H9 (cell line): ENCODE measurements around the gene CDC42EP4. TPM values are rescaled to one million over a fixed set of nuclear protein-coding genes. Genes with fewer than 3 reads are reported as not detected.

ENCODE experiments used
- DNase-seq: peaks from one replicate; pipeline ENCODE4 v3.0.0-alpha.2; 2017
- H2AFZ ChIP-seq: one replicate; pipeline ENCODE4 v1.6.1; 2013; ENCODE audit warnings: mild to moderate bottlenecking, low read length, control low read depth, moderate library complexity
- H2AK5ac ChIP-seq: 2 replicates; pipeline ENCODE4 v1.6.1; 2013; ENCODE audit warnings: low read length, control low read depth, mixed read lengths; ENCODE audit not compliant: insufficient read length
- H2BK120ac ChIP-seq: one replicate; pipeline ENCODE4 v1.6.1; 2013; ENCODE audit warnings: low read depth, mild to moderate bottlenecking, low read length, control low read depth, inconsistent platforms; ENCODE audit not compliant: poor library complexity, severe bottlenecking
- H2BK12ac ChIP-seq: 2 replicates; pipeline ENCODE4 v1.6.1; 2013; ENCODE audit warnings: low read length, control low read depth, mixed read lengths, low read depth; ENCODE audit not compliant: insufficient read length
- H2BK15ac ChIP-seq: 2 replicates; pipeline ENCODE4 v1.6.1; 2013; ENCODE audit warnings: low read depth, low read length, control low read depth
- H2BK20ac ChIP-seq: one replicate; pipeline ENCODE4 v1.6.1; 2013; ENCODE audit warnings: low read depth, mild to moderate bottlenecking, low read length, control low read depth, inconsistent platforms; ENCODE audit not compliant: poor library complexity, severe bottlenecking
- H2BK5ac ChIP-seq: 2 replicates; pipeline ENCODE4 v1.6.1; 2013; ENCODE audit warnings: low read length, control low read depth, mixed read lengths; ENCODE audit not compliant: insufficient read length
- H3K14ac ChIP-seq: 2 replicates; pipeline ENCODE4 v1.6.1; 2013; ENCODE audit warnings: low read length, control low read depth; ENCODE audit not compliant: insufficient read depth
- H3K18ac ChIP-seq: 2 replicates; pipeline ENCODE4 v1.6.1; 2013; ENCODE audit warnings: low read depth, mild to moderate bottlenecking, mixed read lengths, low read length, control low read depth; ENCODE audit not compliant: insufficient read length
- H3K23ac ChIP-seq: 2 replicates; pipeline ENCODE4 v1.6.1; 2013; ENCODE audit warnings: low read length, control low read depth, mixed read lengths, low read depth; ENCODE audit not compliant: insufficient read length
- H3K23me2 ChIP-seq: 2 replicates; pipeline ENCODE4 v1.6.1; 2013; ENCODE audit warnings: low read depth, mild to moderate bottlenecking, mixed read lengths, low read length, control low read depth; ENCODE audit not compliant: insufficient read length, poor library complexity, severe bottlenecking
- H3K27ac ChIP-seq: 2 replicates; pipeline ENCODE4 v1.5.1; 2013; ENCODE audit warnings: low read length, control low read depth, mixed read lengths, low read depth; ENCODE audit not compliant: insufficient read length
- H3K27me3 ChIP-seq: 2 replicates; pipeline ENCODE4 v1.6.1; 2013; ENCODE audit warnings: low read length, control low read depth, inconsistent platforms; ENCODE audit not compliant: insufficient read depth
- H3K4ac ChIP-seq: 2 replicates; pipeline ENCODE4 v1.6.1; 2013; ENCODE audit warnings: low read depth, mild to moderate bottlenecking, control low read depth, inconsistent platforms, low read length, moderate library complexity
- H3K4me1 ChIP-seq: 2 replicates; pipeline ENCODE4 v1.6.1; 2013; ENCODE audit warnings: low read length, control low read depth, inconsistent platforms; ENCODE audit not compliant: insufficient read depth
- H3K4me2 ChIP-seq: 2 replicates; pipeline ENCODE4 v1.6.1; 2013; ENCODE audit warnings: low read length, control low read depth, mixed read lengths; ENCODE audit not compliant: insufficient read length, insufficient read depth
- H3K56ac ChIP-seq: 2 replicates; pipeline ENCODE4 v1.6.1; 2013; ENCODE audit warnings: low read depth, mild to moderate bottlenecking, mixed read lengths, low read length, control low read depth; ENCODE audit not compliant: insufficient read length
- H3K79me1 ChIP-seq: 2 replicates; pipeline ENCODE4 v1.6.1; 2013; ENCODE audit warnings: low read depth, mild to moderate bottlenecking, moderate library complexity, low read length, control low read depth, inconsistent platforms; ENCODE audit not compliant: insufficient read depth, poor library complexity, severe bottlenecking
- H3K79me2 ChIP-seq: 2 replicates; pipeline ENCODE4 v1.6.1; 2013; ENCODE audit warnings: low read length, control low read depth, inconsistent platforms; ENCODE audit not compliant: insufficient read depth
- H3K9ac ChIP-seq: 2 replicates; pipeline ENCODE4 v1.6.1; 2013; ENCODE audit warnings: low read length, control low read depth, mixed read lengths; ENCODE audit not compliant: insufficient read length; ENCODE audit errors: extremely low read depth
- H3K9me3 ChIP-seq: one replicate; pipeline ENCODE4 v1.6.1; 2013; ENCODE audit warnings: low read depth, low read length, inconsistent platforms; ENCODE audit not compliant: control insufficient read depth
- H3T11ph ChIP-seq: one replicate; pipeline ENCODE4 v1.6.1; 2013; ENCODE audit warnings: mild to moderate bottlenecking, low read length, control low read depth, inconsistent platforms
- H4K20me1 ChIP-seq: one replicate; pipeline ENCODE4 v1.6.1; 2013; ENCODE audit not compliant: control insufficient read depth, insufficient read length, insufficient read depth
- H4K5ac ChIP-seq: 2 replicates; pipeline ENCODE4 v1.6.1; 2013; ENCODE audit warnings: low read depth, mild to moderate bottlenecking, mixed read lengths, low read length, control low read depth; ENCODE audit not compliant: insufficient read length
- H4K8ac ChIP-seq: replicated peaks from 2 replicates; pipeline ENCODE4 v1.6.1; 2013; ENCODE audit warnings: low read length, control low read depth, mixed read lengths, low read depth; ENCODE audit not compliant: insufficient read length
- H4K91ac ChIP-seq: 2 replicates; pipeline ENCODE4 v1.6.1; 2013; ENCODE audit warnings: low read depth, mild to moderate bottlenecking, moderate library complexity, mixed read lengths, low read length, control low read depth; ENCODE audit not compliant: insufficient read length
- H3K27ac Mint-ChIP-seq, 3 experiments: 2 replicates in 2 of 3; 3 replicates in 1 of 3; pipeline ENCODE4 v1.8.0; 2020 to 2021; ENCODE audit warnings: mixed read lengths in 3 of 3, mild to moderate bottlenecking in 1 of 3, moderate library complexity in 1 of 3
- H3K27me3 Mint-ChIP-seq: 2 replicates; pipeline ENCODE4 v1.8.0; 2021; ENCODE audit warnings: low read depth, mild to moderate bottlenecking, moderate library complexity, mixed read lengths
- H3K36me3 Mint-ChIP-seq, 3 experiments: 2 replicates in 2 of 3; 3 replicates in 1 of 3; pipeline ENCODE4 v1.8.0; 2020 to 2021; ENCODE audit warnings: low read depth in 3 of 3, mixed read lengths in 3 of 3; ENCODE audit not compliant: insufficient read depth in 1 of 3
- H3K4me1 Mint-ChIP-seq, 2 experiments: 2 replicates each; pipeline ENCODE4 v1.8.0; 2020; ENCODE audit warnings: mixed read lengths in 2 of 2
- H3K4me3 Mint-ChIP-seq, 2 experiments: 2 replicates in 1 of 2; 3 replicates in 1 of 2; pipeline ENCODE4 v1.8.0; 2020 to 2021; ENCODE audit warnings: mild to moderate bottlenecking in 2 of 2, mixed read lengths in 2 of 2, moderate library complexity in 1 of 2
- H3K9me3 Mint-ChIP-seq, 2 experiments: 2 replicates in 1 of 2; 3 replicates in 1 of 2; pipeline ENCODE4 v1.8.0; 2020; ENCODE audit warnings: mild to moderate bottlenecking in 2 of 2, mixed read lengths in 2 of 2, moderate library complexity in 1 of 2
- WGBS: extraction: QIAGEN DNeasy Blood & Tissue Kit; methylation state at CpG from one replicate; pipeline ENCODE4 v1.1.7; 2013; ENCODE audit warnings: missing lambda C conversion rate, low lambda C conversion rate, mixed read lengths; ENCODE audit not compliant: insufficient read length; ENCODE audit errors: extremely low coverage; 5-methylcytosine and 5-hydroxymethylcytosine counted together
- total RNA-seq: library from RNA; stranded (reverse); gene quantifications from 2 replicates; pipeline ENCODE4 v1.2.1, GENCODE V29; 2021
- TF ChIP-seq, protein P1 (sequence below): fragments of 200-600 bp; sonication (generic); conservative IDR thresholded peaks from 3 replicates; pipeline ENCODE4 v1.8.0; 2021; ENCODE audit warnings: antibody characterized with exemption, mild to moderate bottlenecking

The CDC42EP4 gene
- total RNA-seq, 1 experiment from 2014 or later = 27.1 TPM

DNA sequence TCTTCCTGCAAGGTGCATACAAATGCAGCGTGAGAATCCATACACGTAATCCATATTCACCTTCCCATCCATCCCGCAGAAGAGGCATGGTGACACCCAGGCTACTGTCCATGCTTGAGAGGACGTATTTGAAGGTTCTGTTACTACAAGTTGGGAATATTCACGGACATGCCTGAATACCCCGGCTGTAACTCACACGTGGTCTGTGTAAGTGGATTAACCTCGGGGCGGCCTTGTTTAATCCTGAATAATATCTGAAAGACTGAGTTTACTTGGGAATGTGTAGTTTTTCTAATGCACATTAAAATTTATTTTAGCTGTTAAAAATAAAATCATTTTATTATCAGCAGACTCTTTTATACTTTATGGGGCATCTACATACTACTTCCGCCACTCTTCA, 63.3 kb downstream of the CDC42EP4 start:
- H2BK12ac ChIP-seq = no peak overlapping the region
- no peak overlapping the region for H3K14ac ChIP-seq
- no peak overlapping the region for H4K5ac ChIP-seq
- H3K4me1 ChIP-seq = no peaks in the 10 kb centered on the region
- H3K23ac ChIP-seq = no peak overlapping the region
- Mint-ChIP-seq H3K27me3 (peaks cover 8% of the 10 kb centered on the region), H3K4me1 (peaks cover 13 to 19% of the 10 kb centered on the region in 2 experiments), H3K4me3 (no peak overlapping the region; a peak in 1 of 5 replicates), H3K9me3 (no peaks in the 10 kb centered on the region), H3K27ac (no peak overlapping the region; a peak in 1 of 7 replicates), H3K36me3 (peaks cover 0 to 26% (median 17%) of the 10 kb centered on the region in 3 experiments; a peak in 6 of 7 replicates)
- no peak for DNase-seq
- H3K9ac ChIP-seq = no peak overlapping the region
- H2BK15ac ChIP-seq = no peak overlapping the region
- no peak overlapping the region for H2BK120ac ChIP-seq
- H3K23me2 ChIP-seq = no peaks in the 10 kb centered on the region
- no peak overlapping the region for H3K56ac ChIP-seq
- no peak overlapping the region for H2AK5ac ChIP-seq
- H3K79me1 ChIP-seq = no peaks in the 10 kb centered on the region
- no peak overlapping the region for H2BK20ac ChIP-seq
- H3K4ac ChIP-seq = no peak overlapping the region
- H4K8ac ChIP-seq = no peak overlapping the region
- no peak overlapping the region for H2AFZ ChIP-seq
- H4K20me1 ChIP-seq = no peaks in the 10 kb centered on the region
- H3K27ac ChIP-seq = no peak overlapping the region
- H4K91ac ChIP-seq = no peak overlapping the region
- H3K27me3 ChIP-seq = no peaks in the 10 kb centered on the region
- no peak overlapping the region for H3T11ph ChIP-seq
- no CpG with 5 or more reads among the region's 10 CpGs for WGBS
- H3K79me2 ChIP-seq = no peaks in the 10 kb centered on the region
- no peak overlapping the region for H3K4me2 ChIP-seq
- TF ChIP-seq, protein P1, sequence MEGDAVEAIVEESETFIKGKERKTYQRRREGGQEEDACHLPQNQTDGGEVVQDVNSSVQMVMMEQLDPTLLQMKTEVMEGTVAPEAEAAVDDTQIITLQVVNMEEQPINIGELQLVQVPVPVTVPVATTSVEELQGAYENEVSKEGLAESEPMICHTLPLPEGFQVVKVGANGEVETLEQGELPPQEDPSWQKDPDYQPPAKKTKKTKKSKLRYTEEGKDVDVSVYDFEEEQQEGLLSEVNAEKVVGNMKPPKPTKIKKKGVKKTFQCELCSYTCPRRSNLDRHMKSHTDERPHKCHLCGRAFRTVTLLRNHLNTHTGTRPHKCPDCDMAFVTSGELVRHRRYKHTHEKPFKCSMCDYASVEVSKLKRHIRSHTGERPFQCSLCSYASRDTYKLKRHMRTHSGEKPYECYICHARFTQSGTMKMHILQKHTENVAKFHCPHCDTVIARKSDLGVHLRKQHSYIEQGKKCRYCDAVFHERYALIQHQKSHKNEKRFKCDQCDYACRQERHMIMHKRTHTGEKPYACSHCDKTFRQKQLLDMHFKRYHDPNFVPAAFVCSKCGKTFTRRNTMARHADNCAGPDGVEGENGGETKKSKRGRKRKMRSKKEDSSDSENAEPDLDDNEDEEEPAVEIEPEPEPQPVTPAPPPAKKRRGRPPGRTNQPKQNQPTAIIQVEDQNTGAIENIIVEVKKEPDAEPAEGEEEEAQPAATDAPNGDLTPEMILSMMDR = no peak
- no peak overlapping the region for H2BK5ac ChIP-seq
- H3K9me3 ChIP-seq = no peaks in the 10 kb centered on the region
- no peak overlapping the region for H3K18ac ChIP-seq
